ENCODE data around the gene EPN2.

DNA sequence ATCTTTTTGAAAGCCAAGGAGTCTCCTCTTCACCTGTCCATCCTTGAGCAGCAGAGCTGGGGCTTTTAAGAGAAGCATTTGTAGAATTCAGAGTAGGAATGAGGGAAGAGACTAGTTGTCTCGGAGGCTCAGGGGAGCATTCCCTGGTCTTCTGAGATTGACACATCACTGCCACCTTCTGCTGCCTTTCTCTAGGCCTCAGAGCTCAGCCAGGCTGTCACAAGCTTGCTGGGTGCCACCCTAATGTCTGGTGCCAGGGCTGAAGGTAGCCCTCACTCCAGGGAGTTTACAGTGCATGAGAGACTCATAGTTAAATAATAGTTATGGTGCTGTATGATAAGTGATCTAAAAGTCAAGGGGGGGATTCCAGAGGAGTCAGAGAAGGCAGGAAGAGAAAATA, 85.7 kb downstream of the EPN2 start:
- TF ChIP-seq, protein P1, sequence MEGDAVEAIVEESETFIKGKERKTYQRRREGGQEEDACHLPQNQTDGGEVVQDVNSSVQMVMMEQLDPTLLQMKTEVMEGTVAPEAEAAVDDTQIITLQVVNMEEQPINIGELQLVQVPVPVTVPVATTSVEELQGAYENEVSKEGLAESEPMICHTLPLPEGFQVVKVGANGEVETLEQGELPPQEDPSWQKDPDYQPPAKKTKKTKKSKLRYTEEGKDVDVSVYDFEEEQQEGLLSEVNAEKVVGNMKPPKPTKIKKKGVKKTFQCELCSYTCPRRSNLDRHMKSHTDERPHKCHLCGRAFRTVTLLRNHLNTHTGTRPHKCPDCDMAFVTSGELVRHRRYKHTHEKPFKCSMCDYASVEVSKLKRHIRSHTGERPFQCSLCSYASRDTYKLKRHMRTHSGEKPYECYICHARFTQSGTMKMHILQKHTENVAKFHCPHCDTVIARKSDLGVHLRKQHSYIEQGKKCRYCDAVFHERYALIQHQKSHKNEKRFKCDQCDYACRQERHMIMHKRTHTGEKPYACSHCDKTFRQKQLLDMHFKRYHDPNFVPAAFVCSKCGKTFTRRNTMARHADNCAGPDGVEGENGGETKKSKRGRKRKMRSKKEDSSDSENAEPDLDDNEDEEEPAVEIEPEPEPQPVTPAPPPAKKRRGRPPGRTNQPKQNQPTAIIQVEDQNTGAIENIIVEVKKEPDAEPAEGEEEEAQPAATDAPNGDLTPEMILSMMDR (IDR thresholded peaks at IDR 0.05; ENCODE audit: poor library complexity, severe bottlenecking): no peak
- TF ChIP-seq POLR2AphosphoS5 (IDR thresholded peaks at IDR 0.05) (no peak), REST (IDR thresholded peaks at IDR 0.05; ENCODE audit: borderline replicate concordance) (no peak), EZH2 (IDR thresholded peaks at IDR 0.05; ENCODE audit: borderline replicate concordance, insufficient read depth, low read length, poor library complexity, severe bottlenecking) (no peak), TAF1 (IDR thresholded peaks at IDR 0.05; ENCODE audit: low read depth) (no peak)
